GM18858 (cell line): ENCODE results near the gene ERAP2.
A peak's percentile ranks its signal among the peaks of the same experiment; 100 is the strongest.

Source experiments
- ATAC-seq: cut with Tn5 transposase; IDR thresholded peaks from one replicate; pipeline ENCODE4 v1.9.1; 2021; ENCODE audit not compliant: unreplicated experiment

Gene ERAP2

DNA sequence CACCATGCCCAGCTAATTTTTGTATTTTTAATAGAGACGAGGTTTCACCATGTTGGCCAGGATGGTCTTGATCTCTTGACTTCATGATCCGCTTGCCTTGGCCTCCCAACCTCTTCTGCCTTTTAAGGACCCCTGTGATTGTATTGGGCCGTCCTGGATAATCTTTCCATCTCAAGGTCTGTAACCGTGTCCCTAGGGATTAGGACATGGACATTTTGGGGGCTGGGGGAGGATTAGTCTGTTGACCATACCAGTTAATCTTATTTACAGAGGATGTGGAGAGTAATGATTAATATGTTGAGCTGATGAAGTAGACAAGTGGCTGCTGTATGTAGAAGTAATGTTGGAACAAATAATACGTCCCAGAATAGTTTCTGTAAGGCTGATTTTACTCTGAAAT lies 82.7 kb downstream of the ERAP2 start:
- no peak for ATAC-seq

DNA sequence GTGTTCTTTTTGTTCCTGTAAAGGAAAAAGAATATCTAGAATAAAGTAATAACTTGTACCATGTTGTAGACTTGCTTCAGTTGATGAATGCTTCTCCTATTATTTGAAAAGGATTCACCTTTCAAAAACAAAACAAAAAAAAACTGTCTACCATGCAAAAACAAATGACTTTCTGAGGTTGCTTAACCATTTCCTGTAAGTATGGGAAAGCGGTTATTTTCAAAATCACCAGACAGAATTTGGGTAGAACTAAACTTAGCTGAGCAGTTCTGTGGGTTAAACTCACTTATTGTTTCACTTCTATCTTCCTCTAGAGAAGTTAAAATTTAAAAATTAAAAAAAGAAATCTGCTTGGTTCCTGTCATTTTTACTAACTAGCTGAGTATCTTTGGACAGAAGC lies 84.8 kb downstream of the ERAP2 start:
- ATAC-seq: peak; percentile 47

DNA sequence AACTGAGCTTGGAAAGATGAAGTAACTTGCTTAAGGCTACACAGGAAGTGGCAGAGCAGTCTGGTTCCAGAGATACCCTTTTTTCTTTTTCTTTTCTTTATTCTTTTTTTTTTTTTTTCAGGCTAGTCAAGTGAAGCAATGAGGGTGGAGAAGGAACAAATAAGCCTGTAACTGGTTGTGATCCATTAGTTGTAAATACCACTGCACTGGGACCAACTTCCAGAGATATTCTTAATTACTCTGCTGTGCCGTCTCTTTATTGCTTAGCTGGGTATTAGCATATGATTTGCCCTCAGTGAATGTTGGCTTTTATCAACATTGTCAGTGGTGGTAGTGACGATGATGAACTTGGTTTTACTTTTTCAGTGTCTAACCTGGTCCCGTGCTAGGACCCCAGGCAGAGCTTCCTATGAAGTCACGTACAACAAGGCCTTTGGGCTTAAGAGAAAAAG lies 86.3 kb downstream of the ERAP2 start:
- ATAC-seq: no peak

DNA sequence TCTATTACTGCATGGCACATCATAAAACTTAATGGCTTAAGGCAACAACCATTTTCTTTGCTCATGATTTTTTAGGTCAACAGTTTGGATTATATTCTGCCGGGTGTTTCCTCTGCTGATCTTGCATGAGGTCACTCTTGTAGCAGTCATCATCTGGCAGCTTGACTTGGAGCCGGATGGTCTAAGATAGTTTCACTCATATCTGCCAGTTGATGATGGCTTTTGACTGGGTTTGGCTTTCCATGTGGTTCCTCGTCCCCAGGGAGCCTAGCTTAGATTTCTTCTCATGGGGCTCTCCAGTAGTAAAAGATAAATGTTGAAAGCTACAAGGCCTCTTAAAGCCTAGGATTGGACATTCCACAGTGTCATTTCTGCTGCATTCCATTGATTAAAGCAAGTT lies 87.0 kb downstream of the ERAP2 start:
- peak; percentile 52 for ATAC-seq

DNA sequence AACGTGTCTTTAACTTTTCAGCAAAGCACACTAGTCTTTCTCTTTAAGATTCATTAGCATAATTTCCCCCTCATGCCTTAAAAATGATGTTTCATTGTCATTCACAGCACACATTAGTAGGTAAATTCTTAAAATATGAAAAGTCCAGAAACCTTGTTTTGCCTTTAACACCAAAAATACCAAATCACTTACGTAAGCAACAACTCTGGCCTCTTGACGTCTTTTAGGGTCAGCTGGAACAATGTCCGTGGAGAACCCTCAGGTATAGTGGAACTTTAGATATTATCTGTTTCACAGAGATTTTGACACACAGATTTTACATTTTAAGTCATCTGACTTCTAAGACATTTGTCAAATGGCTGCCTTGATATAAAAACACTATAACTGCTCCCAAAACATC lies 90.5 kb downstream of the ERAP2 start:
- no peak for ATAC-seq

DNA sequence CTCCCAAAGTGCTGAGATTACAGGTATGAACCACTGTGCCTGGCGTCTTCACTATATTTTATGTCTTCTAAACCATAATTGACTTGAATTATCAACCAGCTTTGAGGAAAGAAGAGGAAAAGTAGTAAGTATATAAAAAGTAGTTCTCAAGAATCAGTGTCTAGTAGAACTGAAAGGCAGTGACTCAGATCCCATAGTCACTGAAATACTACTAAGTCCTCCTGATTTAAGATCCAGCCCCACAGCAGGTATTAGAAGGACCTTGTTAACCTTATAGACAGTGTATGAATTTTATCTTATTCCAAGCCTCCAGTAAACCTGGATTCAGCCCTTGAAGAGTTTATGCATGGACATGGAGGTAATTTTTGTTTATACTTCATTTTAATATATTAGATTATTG lies 91.1 kb downstream of the ERAP2 start:
- no peak for ATAC-seq

DNA sequence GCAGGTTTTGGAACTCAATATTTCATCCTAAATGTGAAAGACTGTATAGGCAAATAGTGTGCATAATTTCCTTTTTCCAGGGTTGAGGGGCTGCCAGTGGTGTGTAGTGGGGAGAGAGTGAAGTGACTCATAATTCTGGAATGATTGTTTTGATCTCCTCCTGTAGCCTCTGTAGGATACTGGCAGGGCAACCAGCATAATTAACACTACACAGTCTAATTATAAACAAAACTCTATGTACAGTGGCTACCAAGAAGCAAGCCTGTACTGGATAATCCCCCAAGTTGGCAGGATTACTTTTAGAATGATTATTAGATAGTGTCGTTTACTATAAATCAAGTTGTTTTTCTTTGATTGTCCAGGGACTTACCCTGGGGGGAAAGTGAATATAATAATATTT lies 91.8 kb downstream of the ERAP2 start:
- no peak for ATAC-seq

DNA sequence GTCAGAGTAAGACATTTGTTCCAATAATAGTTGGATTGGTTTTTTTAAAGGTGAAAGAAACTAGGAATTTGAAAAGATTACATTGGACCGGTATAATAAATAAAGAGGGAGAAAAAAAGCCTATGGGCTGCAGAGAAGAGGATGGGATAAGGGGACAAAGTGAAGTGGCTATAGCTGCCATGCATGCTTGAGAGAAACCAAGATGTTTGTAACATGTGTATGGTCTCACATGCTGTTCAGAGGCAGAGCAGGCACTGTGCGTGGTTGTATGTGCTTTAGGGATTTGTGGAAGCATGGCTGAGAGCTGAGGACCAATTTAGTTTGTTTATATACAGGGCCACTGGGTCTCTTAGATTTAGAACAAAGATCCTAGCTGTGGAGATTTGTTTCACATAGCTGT lies 92.3 kb downstream of the ERAP2 start:
- no peak for ATAC-seq
